Measurements from ENCODE around the gene CWC27.

The CWC27 gene, protein sequence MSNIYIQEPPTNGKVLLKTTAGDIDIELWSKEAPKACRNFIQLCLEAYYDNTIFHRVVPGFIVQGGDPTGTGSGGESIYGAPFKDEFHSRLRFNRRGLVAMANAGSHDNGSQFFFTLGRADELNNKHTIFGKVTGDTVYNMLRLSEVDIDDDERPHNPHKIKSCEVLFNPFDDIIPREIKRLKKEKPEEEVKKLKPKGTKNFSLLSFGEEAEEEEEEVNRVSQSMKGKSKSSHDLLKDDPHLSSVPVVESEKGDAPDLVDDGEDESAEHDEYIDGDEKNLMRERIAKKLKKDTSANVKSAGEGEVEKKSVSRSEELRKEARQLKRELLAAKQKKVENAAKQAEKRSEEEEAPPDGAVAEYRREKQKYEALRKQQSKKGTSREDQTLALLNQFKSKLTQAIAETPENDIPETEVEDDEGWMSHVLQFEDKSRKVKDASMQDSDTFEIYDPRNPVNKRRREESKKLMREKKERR

DNA sequence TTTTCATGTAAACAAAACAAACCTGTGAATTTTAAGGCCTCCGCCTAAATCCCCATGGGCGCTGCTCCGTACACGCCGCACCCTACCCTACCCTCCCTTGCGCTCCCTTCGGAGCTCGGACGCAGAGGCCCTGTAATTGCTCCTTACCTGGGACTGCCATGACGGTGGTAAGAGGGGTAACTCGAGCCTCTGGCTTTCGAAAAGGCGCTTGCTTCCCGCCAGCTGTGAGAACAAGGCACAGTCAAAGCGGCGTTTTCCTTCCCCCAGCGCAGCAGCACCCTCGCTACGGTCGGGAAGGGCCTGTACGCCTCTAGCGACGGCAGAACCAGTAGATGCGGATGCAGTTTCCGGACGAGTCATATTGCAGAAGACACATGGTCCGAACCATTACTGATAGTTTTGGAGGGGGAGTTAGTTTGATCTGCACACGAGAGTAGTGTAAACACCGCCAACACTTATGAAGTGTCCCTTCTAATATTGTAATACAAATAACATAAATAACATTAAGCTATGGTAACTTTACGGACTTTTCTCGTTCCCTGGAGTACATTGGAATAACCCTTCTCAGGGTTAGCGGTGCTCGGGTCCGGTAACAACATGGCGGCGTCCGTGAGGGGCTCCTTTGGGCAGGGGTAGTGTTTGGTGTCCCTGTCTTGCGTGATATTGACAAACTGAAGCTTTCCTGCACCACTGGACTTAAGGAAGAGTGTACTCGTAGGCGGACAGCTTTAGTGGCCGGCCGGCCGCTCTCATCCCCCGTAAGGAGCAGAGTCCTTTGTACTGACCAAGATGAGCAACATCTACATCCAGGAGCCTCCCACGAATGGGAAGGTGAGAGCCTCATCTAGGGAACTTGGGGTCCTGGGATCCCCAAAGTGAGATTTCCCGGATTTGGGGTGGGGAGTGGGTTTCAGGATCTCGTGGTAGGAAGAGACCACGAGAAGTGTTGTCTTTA lies at the start of gene CWC27, which contains the start of gene SREK1IP1:
TSS of gene CWC27 (plus strand) at position 573 of the 955 bp plus-strand sequence. CDS start at position 790, 217 bp downstream.
TSS of gene SREK1IP1 (minus strand) at position 334 of the 955 bp plus-strand sequence. CDS start at position 160, 174 bp downstream.
- no peak for FAIRE-seq

DNA sequence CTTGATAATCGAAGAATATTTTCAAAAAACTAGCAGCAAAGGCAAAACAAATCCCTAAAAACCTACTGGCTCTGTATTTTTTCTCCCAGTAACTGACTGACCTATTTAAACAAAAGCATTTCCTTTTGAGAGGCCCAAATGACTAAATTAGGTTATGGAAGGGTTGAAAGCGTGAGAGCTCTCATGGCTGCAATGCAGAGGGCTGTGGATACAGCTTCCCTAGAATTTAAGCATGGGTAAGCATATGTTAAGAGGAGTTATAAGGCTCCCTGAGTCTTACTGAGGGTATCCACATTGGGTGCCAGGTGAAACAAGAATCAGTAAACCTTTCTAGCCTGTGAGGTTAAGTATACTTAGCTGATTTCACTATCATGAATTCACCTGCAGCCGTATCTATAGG lies 46.1 kb upstream of the CWC27 start:
- FAIRE-seq: no peak

DNA sequence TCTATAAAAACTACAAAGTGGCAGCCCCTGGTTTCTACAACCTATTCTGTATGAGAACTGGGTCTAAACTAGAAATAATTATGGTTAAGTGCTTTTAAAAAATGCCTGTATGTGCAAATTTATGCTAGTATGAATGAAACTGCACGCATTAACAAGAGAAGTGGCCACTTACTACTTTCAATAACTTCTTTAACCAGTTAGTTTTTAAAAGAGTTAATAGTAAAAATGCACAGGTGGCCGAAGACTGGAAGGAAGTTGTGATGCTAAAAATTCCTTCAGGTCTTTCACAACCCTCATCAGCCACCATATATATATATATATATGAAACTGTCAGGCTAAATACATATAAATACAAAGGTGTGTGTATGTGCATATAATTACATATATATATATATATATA lies 41.6 kb upstream of the CWC27 start:
- FAIRE-seq: no peak

DNA sequence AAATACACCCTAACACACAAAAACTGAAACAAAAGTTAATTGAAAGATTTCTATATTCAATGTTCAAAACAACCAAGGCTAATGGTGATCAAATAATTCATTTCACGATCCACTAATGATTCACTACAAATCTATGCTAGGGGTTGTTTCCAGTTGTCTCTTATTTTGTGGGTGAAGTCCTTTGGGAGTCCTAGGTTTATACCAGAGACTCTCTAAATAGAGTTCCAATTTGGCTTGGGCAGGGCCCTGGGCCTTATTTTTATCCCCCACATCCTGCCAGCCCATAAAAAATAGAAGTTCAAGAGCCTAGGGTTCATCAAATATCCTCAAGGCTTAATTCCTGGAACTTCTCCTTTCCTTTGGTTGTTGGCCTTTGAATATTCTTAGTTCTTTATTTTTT lies 26.3 kb upstream of the CWC27 start:
- no peak for FAIRE-seq

DNA sequence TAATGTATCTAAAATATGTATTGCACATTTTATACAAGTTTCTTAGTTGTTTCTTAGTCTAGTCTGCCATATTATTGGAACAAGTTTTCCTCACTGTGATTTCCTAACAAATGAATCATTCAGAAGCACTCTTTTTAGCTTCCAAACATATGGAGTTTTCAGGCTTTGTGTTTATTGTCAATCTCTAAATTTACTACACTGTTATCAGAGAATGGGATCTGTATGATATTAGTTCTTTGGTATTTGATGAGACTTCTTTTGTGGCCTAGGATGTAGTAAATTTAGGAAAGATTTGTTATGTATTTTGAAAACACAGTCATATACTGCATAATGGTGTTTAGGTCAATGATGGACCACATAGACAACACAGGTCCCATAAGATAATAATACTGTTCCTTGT lies 25.9 kb upstream of the CWC27 start:
- no peak for FAIRE-seq

DNA sequence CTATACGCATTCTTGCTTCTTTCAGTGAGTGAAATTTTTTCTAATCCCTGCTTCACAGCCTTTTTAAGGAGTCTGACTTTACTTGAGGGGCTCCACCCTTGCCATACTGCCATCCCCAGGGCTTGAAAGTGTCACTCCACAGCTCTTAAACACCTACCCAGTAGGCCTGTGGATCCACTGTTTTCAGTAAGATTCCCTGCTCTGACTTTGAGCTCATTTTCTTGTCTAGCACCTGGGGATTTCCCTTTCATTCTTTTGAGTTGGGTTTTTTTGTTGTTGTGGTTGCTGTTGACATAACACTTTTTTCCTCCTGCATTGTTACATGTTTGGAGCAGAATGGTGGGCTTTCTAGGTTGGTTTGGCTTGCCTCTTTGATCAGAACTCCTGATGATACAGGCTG lies 23.8 kb upstream of the CWC27 start:
- no peak for FAIRE-seq

DNA sequence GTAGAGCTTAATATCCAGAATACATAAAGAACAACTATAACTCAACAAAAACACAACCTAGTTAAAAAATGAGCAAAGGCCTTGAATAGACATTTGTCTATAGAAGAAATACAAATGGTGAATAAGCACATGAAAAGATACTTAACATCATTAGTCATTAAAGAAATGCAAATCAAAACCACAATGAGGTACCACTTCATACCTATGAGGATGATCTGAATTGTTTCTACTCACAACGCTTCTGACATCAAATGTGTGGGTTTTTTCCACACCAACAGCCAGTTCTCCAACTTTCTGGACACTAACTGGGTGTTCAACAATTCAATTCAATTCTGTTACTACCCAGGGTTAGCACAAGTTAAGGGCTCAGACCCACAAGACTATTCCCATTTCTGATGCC lies 22.3 kb upstream of the CWC27 start:
- no peak for FAIRE-seq

DNA sequence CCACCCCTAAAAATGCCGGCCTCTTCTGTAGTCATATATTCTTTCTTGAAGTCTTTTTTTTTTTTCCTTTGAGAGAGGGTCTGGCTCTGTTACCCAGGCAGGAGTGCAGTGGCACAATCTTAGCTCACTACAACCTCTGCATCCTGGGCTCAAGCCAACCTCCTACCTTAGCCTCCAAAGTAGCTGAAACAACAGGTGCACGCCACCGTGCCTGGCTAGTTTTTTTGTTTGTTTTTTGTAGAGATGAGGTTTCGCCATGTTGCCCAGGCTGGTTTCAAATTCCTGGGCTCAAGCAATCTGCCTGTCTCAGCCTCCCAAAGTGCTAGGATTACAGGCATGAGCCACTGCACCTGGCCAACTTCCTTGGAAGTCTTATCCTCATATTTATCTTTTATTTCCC lies 19.3 kb upstream of the CWC27 start:
- no peak for FAIRE-seq

DNA sequence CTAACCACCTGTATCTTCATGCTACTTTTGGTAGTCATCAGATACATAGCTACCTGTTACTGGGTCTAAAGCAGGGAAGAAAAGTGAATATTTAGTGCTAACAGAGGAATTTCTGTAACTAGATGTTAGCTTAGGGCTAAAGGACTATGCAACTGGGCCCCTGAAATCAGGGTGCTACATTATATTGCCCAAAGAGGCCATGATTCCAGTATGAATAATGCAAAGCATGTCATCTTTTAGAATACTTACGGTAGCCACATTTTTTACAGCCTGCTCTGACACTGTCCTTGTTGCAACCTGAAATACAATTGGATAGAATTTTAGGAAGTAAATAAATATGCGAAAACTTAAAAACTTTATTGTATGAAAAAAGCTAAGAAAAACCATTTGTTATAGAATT lies 14.7 kb upstream of the CWC27 start:
- FAIRE-seq: no peak

DNA sequence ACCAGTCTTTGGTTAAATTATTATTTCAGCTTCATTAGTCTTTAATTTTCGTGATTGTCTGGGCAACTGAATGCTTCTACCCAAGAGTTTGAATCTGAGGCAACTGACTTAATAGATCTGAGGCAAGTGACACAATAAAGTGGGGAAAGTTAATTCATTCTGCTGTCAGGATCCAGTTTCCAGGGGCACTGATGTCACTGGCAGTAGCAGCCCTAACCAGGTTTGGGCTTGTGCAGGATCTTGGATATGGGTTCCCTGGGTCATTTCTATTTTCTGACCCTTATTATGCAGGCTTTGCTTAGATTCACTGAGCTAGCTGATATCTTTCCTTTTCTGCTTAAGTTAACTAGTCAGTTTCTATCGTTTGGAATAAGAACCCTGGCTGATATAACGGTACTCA lies 9.8 kb upstream of the CWC27 start:
- FAIRE-seq: no peak

DNA sequence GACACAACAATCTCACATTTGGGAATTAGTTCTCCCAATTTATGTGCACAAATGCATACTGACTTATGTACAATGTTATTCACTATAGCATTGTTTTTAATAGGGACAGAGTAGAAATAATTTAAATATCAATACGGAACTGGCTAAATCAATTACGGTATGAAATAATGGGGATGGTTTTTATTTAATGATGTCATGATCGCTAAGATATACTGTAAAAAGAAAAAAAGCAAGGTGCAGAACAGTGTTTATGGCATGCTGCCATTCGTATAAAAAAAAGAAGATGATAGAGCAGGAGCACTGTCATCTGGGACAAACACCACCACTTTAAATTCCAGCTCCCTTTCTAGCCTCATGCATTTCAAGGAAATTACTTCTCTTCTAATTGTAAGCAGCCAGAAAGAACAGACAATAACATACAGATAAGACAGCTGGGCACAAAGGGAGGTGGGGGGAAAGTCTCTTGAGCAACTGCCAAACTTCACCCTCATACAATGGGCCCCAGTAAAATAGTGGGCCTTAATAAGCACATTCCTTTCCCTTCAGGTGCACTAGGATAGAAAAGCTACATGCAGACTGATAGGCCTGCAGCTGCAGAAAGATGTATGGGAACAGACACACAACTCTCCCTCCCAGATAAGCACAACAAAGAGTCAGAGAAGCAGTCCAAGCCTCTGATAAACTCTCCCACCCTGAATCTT lies 8.6 kb upstream of the CWC27 start:
- no peak for FAIRE-seq

DNA sequence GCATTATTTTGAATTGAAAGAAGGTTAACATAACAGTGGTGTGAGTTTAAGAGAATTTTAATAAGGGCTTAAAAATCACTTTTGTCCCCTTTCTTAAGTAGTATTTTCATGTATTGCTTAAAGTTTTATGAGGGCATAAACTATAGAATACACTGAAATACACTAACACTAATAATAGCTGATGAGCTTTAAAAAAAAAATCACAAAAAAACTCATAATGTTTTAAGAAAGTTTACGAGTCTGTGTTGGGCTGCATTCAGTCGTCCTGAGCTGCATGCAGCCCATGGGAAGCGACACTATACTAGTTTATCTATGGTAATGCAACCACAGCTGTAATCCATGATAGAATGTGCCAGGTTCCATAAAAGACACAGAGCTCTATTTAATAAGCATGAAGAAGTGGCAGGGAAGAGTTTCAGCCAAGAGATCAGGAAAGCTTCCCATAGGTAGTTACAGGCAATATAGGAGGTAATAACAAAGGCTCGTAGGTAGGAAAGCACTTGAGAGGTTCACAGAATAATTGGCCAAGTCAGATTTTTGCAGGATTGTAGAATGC lies 4.7 kb upstream of the CWC27 start:
- FAIRE-seq: no peak

DNA sequence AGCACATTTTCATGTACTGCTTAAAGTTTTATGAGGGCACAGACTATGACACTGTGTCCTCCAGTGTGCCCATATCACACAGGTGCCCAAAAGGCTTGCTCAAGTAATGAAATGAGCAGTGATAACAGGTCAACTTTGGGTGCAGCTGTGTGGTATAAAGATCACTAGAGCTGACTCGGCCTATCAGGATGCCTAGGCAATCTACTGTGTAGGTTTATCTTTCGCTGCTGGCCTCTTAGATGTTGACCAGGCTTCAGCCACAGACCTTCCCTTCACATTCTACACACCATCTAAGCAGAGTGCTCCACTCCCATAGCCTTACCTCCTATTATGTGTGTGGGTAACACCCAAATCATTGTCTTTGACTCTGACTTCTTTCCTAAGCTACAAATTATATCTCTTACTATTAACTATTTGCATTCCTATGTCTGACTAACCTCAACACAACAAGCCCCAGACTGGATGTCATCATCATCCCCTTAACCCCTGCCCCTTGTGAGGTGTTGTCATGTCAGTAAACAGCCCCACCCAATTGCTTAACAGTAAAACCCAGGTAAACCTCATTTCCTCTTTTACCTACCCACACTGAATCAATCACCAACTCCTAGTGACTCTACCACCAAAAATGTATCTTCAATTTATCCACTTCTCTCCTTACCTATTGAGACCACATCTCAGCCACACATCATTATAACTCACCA lies 2.8 kb upstream of the CWC27 start:
- FAIRE-seq: no peak

DNA sequence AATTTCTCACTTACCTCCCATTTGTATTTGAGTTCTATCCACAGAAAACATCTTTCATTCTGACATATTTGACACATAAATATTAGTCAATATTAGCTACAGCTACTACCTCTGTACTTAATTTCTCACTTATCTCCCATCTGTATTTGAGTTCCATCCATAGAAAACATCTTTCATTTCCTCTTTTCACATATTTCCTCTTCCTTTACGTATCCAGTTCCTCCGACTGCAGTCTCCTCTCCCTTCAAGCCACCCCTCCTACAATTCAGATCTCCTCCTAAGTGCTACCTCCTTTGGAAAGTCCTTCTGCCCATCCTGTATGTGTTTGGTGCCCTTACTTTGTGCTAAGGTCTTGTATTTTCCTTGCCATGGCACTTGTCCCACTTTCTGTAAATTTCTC lies 1.8 kb upstream of the CWC27 start:
- no peak for FAIRE-seq

DNA sequence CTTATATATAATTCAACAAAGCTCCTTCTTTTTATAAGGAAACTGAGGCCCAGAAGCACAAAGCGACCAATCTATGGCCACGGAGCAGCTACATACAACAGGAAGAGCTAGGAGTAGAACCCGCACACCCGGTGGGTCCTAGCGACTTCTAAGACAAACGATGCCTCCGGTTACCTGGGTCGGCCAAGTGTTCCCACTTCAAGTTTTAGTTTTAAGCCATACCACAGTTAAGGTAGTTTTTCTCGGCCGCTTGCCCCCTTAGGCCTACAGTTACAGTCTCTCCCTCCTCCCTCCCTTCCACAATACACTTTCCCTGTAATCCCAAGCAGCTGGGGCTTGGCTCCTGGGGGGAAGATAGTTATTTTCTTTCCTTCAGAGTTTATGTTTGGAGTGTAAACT lies 772 bp upstream of the CWC27 start:
- no peak for FAIRE-seq

DNA sequence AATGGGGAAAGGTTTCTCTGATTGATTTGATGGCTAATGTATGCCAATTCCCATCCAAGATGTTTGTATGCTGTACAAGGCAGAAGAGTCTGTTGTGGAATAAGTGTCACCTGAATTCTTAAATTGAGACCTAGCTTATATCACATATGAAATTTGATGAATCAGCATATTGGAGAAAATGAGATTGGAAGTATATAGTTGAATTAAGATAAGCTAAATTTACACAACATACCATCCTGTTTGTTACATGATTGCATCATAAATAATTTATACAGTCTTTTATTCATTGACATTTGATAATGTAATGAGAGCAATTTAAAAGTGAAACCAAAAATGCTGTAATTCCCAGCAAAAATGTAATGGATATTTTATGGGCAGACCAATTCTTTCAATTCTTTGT lies 1.1 kb downstream of the CWC27 start:
- FAIRE-seq: no peak

DNA sequence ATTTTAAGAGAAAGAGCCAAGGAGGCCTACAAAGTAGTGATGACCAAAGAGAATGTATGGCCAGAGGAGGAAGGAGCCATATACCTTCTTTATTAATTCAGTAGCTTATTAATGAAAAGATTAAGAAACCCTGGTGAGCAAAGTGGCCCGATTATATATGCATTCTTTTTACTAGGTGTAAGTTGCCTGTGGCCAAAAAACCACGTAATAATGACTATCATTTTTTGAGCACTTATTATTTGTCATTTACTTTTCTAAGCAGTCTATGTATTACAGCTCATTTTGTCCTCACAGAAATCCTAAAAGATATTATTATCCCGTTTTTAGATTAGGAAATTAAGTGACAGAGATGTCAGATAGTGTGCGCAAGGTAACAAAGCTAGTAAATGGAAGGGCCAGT lies 3.0 kb downstream of the CWC27 start:
- FAIRE-seq: no peak

DNA sequence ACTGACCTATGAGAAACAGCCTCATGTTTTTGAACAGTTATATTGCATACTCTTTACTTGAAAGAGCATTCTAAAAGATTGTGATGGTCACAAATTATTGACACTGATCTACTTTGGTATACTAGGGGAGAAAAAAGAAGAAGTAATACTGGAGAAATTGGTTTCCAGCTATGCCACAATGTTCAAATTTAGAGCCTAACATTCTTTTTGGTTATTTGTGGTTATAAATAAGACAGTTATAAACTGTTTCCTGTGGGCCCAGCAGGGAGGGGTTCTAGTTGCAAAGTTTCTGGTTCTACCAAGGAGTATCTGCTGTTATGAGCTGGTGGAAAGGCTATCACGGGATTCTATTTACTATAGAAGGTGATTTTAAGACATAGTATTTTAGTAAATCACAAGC lies 4.8 kb downstream of the CWC27 start:
- FAIRE-seq: no peak

DNA sequence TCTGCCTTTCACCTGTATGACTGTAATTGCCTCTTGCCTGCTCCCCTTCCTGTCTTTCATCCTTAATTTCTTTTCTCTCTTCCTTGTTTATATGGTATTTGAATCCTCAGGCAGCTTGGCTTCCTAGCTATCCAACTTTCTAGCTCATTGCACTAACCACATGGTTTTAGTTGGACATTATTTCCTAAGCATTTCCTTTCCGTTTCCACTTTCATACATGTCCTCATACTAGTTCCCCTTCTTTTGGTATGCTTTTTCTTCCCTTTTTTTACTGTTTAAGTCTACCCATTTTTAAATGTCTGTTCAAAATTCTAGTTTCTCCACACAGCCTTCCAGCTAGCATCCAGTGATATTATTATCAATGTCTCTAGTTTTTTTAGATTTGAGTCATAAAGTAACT lies 6.6 kb downstream of the CWC27 start:
- FAIRE-seq: no peak

DNA sequence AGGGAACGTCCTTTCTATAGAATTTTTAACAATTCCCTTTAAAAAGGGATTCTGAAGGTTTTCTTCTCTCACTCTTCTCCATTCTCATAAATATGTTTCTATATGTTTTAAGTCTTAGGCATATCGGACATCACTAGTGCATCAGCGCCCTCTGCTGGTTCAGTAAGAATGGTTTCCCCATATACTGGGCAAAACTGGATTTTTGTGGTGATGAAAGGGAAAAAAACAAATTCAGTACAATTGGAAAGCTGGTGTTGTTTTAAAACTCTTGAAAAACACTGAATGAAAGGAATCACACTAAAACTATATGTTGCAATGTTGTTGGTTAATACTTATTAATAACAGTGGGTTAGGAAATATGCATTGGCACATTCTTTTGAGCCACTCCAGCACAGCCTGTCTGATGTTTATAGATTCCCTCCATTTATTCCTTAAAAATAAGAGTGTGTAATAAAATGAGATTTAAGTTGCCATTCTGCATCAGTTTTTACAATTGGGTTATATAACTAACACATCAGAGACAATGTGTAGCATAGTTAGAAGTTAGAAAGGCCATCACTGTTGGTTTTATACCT lies 15.8 kb downstream of the CWC27 start:
- FAIRE-seq: peak; percentile 89

DNA sequence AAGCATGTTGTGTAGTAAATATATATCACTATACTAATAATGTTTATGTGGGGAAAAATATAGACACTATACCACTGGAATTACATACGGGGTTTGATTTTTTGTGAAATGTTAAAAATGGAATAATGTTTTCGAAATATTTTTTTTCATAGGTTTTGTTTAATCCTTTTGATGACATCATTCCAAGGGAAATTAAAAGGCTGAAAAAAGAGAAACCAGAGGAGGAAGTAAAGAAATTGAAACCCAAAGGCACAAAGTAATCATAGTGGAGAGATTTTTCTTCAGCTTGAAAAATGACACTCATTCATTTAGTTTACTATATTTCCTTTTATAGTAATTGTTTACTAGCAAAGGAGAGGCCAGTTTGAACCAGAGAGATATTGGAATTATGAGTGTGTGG lies 17.6 kb downstream of the CWC27 start:
- no peak for FAIRE-seq

DNA sequence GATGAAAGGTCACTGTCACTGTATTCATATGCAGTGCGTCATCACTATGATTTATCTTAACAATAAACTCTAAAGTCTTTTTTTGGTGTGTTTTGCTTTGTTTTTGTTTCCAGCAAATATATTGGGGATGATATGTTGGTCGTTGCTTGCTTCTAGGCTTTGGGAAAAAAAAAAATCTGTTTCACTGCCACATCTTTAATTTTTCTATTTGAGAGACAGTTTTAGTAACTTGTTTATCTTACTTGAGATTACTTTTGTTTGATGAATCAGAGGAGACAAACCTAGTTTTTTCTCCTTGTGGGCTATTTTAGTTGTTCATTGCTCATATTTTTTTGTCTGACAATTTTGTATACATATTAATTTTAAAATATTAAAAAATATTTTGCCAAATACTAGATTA lies 19.4 kb downstream of the CWC27 start:
- peak; percentile 10 for FAIRE-seq

Data from colon (tissue), 2 donors.